Thyroid gland (tissue), 4 donors: Measurements from ENCODE around the gene YAP1.

Experiments used
- POLR2A ChIP-seq, 2 donors: fragments of 450-650 bp; IDR thresholded peaks; one replicate each; pipeline ENCODE4 v1.6.1; 2017; ENCODE audit warnings: antibody characterized with exemption in 2 of 2, mild to moderate bottlenecking in 2 of 2, moderate library complexity in 1 of 2
- TF ChIP-seq, protein P1 (sequence below), 6 experiments: fragments of 200-600 bp in 3 of 6; fragments of 450-650 bp in 3 of 6; sonication (generic) in 3 of 6; IDR thresholded peaks; one replicate each; pipeline ENCODE4 v1.5.1; 2016 to 2019; ENCODE audit warnings: antibody characterized with exemption in 6 of 6, mild to moderate bottlenecking in 2 of 6, inconsistent platforms in 1 of 6, moderate library complexity in 1 of 6

DNA sequence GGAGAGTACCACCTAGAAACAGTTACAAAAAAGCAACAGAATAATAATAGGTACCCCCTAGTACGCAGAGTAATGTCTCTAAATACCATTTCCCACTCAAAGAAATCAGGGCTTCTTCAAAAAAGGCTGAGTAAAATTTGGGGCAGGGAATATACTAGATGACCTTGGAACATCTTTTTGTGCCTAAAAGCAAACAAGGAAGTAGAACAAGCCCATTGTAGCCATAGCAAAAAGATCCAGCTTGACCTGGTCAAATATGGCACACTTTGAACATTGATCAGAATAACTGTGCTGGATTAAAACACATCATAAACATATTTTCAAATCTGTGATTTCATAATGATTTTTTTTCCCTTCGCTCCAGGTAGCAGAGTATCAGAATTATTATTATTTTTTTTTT, 91.5 kb downstream of the YAP1 start:
- TF ChIP-seq, protein P1, sequence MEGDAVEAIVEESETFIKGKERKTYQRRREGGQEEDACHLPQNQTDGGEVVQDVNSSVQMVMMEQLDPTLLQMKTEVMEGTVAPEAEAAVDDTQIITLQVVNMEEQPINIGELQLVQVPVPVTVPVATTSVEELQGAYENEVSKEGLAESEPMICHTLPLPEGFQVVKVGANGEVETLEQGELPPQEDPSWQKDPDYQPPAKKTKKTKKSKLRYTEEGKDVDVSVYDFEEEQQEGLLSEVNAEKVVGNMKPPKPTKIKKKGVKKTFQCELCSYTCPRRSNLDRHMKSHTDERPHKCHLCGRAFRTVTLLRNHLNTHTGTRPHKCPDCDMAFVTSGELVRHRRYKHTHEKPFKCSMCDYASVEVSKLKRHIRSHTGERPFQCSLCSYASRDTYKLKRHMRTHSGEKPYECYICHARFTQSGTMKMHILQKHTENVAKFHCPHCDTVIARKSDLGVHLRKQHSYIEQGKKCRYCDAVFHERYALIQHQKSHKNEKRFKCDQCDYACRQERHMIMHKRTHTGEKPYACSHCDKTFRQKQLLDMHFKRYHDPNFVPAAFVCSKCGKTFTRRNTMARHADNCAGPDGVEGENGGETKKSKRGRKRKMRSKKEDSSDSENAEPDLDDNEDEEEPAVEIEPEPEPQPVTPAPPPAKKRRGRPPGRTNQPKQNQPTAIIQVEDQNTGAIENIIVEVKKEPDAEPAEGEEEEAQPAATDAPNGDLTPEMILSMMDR (IDR thresholded peaks at IDR 0.05): no peak
- no peak for TF ChIP-seq POLR2A (IDR thresholded peaks at IDR 0.05)
